GM21381 (cell line): ENCODE results near the gene SH3RF3.

Source experiments
- ATAC-seq: cut with Tn5 transposase; IDR thresholded peaks from one replicate; pipeline ENCODE4 v1.9.1; 2021; ENCODE audit warnings: mild to moderate bottlenecking, moderate library complexity; ENCODE audit not compliant: unreplicated experiment

Gene SH3RF3

DNA sequence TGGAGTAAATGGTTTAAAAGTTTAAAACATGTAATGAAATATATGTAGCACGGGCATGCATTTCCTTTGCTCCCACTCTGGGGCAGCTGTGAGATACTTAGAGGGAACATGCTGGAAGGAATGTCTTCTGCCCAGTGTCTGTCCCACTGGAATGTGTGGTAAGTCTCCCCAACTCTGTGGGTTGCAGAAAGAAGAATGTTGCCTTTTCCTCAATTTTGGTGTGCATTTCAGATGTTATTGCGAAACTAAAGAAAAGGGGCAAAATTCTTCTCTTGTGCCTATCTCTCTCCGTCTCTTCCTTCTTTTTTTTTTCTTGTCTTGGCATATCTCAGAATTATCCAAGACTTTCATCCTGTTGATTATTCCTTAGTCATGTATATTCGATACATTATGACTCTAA, 201.1 kb downstream of the SH3RF3 start:
- ATAC-seq, result no peak

DNA sequence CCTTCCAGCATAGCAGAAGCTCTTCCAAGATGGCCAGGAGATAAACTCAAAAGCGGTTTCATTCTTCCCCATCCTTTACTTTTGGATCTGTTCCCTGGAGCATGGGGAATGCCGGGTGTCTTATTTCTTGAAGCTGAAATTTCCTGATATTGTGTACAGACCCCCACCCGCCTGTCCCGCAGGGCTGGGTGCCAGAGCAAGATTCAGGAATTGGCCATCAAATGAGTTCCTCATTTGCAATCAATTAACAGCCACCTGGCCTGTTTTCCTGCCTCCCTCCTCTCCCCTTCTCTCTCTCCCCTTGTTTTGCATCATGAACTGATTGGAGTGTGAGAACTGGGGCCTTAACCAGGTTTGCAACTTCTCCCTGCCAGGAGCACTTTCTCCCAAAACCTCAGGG, 202.1 kb downstream of the SH3RF3 start:
- ATAC-seq, result no peak

DNA sequence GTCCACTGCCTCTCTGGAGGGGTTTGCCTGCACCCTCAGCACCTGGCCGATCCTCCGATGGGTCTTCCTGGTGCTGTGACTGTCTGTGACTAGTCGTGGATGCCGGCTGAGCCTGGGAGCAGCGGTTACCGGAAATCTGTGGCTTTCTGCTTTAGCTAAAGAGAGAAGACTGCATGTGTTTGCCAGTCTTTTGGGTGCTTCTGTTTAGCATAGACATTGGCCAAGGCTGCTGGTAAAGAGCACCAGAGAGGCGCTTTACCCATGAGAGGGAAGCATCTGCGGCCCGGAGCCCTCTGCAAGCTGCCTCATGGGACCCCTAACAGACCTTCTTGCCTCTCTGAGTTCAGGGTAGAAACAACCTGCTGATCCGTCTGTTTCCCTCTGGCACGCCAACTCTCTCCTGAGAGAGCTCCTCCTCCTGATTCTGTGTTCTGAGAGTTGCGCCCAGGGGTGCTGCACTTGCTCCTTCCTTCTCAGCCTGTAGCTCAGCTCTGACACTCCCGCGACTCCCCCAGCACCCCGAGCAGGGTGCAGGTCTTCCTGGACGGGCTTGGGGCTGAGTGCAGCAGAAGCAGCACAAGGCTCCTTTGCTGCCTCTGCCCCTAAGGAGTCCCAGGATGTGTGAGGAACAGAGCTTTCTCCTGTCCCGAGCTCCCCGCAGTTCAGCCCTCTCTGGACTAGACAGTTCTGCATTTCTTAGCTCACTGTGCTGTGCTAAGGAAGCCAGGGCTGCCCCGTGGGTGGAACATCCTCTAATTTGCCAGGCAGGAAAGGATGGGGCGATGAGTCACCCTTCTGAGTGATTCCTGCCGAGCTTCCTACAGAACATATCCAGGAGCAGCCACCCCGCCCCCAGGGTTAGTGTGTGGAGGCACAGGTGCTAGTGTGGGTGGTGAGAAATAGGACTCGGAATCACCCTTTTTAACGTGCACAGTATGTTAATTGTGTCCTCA, 203.2 kb downstream of the SH3RF3 start:
- ATAC-seq, result peak; percentile 45

DNA sequence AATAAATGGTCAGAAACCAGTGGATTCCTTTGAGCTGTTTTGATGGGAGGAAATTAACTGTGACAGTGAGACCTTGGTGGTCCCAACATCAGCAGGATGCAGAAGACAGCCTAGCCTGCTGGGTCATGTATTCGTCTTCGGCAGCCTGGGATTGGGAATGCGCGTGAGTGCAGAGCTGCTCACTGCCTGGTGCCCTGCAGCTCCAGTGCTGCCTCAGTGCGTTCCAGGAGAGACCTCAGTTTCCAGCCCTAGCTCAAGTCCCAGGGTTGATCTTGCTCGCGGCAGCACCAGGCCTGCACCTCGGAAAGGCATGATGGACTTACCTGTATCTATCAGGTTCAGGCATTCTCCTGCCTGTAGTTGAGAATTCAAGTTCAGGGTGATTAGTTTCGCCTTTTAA, 203.9 kb downstream of the SH3RF3 start:
- no peak for ATAC-seq

DNA sequence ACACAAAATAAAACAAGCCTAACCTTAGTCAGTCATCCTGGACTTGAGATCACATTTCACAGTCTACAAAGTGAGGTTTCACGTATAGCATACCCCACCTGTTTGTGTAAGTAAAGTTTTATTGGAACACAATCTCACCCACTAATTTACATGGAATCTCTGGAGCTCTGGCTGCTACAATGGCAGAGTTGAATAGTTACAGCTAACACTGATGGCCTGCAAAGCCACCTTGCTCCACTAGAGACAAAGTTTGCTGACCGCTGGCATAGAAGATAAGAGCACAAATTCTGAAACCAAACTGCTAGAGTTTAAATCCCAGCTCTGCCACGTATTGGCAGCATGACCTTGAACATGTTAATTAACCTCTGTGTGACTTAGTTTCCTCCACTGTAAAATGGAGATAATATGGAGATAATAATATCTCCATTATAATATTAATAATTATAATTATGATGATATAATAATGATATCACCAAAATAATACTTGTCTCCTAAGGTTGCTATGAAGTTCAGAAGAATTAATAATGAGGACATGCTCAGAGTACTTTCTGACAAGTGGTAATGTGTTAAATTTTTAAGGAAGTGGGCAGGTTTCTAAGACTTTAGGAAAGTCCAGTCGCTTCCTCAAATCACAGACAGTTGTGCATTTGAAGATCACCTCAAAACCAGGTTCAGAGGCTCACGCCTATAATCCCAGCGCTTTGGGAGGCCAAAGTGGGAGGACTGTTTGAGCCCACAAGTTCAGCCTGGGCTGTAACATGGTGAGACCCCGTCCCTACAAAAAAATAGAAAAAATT, 204.6 kb downstream of the SH3RF3 start:
- no peak for ATAC-seq

DNA sequence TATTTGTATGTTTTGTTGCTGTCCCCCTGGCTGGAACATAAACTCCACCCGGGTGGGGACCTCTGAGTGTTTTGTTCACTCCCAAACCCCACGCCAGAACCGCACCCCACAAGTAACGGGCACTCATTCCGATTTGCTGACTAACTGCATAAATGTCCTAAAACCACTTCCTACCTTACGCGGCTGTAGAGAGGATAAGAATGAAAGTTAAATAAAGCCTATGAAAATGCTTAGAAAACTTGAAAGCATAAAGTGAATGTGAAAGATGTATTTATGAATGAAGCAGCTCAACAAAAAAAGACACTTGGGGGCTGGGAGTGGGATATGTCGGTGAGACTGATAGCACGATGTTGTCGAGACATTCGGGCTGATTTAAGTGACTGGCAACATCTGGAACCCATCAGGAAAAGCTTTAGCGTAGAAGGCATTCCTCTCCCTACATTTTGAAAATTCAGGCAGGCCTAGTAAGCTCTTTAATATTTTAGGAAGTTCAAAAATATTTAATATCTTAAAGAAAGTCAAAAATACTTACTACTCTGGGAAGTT, 206.7 kb downstream of the SH3RF3 start:
- no peak for ATAC-seq

DNA sequence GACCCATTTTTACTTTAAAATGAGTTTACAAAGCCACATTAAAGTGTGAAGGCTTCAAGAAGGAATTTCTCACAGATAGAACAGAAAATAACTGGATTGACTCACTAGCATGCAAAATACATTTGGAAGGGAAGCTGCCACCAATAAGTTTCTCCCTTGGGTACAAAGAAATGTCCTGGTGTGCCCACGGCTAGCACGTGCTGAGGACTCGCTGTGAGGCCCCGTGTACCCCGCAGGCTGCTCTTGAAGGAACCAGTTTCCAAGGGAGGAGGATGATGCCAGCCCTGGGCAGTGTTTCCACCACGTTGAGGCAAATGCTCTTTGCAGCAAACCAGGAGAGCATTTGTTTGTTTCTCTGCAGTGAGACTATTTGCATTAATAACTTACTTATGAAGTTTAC, 207.3 kb downstream of the SH3RF3 start:
- ATAC-seq, result no peak

DNA sequence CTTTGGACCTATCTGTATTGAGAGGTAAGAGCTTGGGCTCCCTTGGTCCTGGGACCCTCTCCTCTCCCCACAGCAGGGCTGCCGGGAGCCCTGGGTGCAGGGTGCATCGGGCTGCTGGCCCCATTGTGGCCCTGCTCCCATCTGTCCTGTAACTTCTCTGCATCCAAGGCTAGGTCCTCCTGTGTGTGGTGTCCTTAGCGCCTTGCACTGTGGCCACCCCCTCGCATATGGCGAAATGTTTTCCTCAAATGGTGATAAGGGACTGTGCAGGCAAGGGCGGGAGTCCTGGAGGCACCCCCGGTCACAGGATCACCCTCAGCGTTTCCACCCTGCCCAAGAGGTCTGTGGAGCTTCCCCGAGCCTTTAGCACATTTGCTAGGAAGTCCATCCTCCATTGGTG, 208.2 kb downstream of the SH3RF3 start:
- ATAC-seq, result no peak

DNA sequence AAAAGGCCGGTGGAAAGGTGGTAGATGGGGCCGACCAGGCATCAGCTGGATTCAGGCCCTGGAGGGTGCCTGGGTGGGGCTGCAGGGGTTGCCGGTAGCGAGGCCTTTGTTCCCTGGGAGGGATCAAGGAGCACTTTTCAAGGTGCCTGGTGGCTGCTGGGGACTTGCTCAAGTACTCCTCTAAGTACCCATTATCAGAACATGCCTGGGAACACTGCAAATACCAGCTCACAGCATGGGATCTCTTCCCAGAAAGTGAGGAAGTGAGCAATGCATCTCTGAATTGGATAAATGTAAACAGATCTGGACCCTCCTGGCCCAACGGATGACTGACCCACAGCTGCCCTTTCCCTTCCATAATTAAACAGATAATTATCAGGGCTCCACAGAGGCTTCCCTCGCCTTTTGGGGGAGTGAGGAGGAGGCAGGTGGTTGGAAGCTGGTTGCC, 210.5 kb downstream of the SH3RF3 start:
- no peak for ATAC-seq

DNA sequence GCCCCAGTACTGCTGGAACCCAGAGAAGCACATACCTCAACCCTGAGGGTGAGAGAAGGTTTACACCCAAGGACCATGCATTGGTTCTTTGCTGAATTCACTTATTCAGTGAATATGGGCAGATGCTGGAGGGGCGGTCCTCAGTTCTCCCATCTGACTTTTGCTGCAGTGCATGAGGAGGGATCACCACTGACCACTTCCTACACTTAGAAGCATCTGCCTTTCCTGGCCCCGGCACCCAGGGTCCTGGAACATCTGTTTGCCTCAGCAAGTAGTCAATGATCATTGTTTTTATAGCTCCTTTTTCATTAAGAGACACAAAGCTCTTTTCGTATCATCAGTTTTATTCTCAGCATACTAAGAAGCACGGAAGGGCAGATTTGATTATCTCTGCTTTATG, 211.4 kb downstream of the SH3RF3 start:
- no peak for ATAC-seq

DNA sequence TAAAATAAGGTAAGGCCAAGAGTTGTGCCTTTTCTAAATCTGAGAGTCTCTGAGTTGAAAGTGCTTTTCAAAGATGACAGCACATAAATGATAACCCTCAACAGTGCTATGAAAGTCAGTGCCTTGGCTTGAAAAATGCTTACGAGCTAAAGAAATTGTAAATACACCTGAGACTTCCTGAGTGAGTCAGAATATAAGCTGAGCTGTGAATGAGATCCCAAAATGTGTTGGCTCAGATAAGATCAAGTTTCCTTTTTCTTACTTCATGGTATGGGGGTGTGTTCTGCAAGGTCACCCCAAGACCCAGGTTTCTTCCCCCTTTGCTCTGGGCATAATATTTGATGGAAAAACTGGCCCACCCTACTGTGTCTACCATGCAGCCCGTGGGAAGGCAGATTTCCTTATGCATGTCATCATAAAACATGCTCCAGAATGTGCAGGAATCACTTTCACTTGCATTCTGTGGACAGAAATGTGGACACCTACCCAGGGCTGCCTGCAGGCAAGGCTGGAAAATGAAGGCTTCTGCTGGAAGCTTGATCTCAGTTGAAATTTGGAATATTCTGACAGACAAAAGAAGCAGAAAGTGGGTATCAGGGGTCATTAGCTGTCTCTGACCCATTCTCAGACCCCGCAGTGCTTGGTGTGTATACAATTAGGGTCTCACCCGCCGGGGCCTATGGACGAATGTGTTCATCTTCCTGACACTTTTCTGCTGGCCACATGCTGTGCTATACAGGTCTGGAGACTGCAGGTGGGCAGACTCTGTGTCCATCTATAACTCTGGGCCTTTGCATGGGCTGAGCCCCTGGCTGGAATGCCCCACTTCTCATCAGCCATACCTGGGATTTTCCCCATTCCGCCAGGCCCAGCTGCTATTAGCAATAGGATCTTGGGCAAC, 212.6 kb downstream of the SH3RF3 start:
- no peak for ATAC-seq

DNA sequence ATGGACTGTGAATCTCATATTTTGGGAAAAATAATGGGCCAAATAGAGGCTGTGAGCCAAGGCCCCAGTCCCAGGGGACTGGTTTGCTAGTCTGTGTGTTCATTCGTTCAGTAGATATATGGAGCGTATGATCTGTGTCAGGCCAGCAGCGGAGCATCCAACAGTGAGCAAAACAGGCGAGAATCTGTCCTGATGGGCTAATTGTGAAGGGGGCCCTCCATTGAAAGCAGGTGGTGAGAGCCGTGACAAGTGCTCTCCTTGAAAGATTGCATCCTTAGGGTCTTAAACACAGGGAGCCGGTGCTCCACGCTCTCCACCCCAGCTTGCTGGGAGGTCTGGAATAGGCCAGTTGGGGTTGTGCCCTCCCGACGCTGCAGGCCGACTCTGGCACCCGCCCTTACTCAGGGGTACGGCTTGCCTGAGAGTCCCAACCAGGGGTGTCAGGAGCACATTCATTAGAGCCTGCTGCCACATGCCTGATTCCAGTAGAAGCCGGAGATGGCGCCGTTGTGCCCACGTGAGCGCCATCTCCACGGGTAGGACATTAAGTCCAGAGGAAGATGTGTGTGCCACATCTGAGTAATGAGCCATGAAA, 213.3 kb downstream of the SH3RF3 start:
- ATAC-seq, result no peak

DNA sequence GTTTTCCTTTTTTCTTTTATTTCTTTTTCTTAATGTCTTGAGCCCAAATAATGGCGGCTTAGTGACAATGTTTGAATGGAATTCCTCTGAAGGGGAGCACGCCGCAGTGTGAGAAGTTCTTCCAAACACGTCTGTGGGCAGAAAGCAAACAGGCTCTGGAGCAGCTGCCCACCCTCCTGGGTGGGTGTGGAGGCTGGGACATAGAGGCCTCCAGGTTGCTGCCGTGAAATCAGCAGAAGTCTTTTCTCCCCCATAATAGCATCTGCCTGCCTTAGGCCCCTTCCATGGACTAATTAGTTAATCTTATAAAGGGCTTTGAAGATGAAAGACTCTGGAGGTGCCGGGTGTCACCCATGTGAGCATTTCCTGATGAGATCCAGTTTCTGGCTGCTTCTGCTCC, 213.9 kb downstream of the SH3RF3 start:
- ATAC-seq, result no peak

DNA sequence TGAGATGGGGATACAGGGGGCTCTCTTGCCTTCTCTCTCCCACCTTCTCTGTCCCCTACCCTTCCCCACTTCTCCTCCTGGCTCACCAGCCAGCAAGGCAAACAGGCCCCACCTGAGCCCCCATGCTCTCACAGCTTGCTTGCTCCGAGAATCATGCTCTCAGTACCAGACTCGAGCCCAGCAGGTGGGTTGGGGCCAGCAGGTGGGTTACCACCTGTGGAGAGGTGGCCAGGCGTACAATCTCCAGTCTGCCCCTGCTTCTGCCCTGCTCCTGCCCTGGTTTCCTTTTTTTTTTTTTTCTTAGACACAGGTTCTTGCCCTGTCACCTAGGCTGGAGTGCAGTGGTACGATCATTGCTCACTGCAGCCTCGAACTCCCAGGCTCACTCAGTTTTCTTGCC, 214.5 kb downstream of the SH3RF3 start:
- ATAC-seq, result no peak

DNA sequence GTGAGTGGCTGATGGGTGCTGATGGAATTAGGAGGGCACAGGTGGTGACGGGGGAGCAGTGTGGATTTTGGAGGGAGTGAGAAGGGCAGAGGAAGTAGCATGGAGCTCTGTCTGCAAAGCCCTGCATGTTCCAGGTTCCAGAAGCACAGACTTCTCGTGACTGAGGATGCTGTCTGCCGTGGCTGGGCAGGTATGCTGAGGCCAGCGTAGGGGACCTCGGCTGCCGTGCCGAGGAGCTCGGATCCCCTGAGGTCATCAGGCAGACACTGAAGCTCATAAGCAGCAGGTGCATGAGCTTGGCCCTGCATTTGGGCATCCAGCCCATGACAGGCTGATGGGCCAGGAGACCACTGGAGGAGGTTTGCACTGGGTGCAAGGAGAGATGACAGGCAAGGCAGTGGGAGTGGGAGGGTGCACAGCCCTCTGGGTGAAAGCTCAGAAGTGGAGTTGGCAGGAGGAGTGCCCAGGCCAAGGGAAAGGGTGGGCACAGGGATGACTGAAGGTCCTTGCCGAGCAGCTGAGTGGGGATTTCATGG, 215.3 kb downstream of the SH3RF3 start:
- ATAC-seq, result no peak

DNA sequence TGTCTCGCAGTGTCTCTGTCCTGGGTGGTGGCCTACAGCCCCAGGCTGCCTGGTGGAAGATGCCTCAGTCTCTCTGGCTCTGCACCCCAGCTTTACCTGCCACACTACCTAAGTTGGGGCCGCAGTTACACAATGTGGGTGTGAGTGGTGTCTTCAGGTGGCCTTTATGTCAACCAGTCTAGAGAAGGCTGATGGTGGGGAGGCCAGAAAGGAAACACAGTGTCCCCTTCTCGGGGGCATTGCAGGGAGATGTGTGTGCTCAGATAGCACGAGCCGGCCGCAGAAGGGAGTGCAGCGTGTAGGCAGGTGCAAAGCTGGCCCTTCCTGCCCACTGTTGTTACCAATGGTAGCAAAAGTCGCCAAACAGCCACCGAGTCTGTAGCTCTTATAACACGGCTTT, 216.1 kb downstream of the SH3RF3 start:
- ATAC-seq, result no peak

DNA sequence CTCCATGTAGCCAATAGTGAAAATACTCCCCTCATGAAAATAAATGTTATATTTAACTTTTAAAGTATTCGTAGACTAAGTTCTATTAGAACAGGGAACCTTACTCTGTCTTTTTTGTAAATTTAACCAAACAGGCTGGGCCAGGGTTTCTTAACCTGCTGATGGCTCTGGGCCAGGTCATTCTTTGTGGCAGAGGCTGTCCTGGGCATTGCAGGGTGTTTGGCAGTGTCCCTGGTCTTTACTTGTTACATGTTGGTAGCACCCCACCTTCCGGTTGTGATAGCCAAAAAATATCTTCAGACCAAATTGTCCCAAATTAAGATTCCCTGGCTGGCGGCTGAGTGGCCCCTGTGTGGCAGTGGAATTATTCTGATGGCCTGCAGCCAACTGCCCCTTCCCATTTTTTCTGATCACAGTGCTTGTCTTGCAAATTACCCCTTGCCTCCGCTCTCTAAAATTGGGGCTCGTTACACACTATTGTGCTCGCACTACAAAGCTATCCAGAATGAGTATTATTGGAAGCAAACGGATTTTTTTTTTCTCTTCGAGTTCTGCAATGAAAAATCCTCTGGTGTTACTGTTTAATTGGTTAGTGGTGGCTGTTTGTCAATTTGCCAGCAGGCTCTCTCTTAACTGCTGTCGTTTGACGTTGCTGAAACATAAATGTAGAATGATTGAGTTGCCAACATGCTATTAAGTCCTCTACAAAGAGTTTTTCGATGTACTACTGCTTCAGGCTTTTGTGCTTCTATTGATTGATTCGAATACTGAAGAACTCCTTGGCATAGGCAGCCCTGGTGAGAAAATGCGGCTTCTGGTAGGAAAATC, 216.9 kb downstream of the SH3RF3 start:
- ATAC-seq, result no peak

DNA sequence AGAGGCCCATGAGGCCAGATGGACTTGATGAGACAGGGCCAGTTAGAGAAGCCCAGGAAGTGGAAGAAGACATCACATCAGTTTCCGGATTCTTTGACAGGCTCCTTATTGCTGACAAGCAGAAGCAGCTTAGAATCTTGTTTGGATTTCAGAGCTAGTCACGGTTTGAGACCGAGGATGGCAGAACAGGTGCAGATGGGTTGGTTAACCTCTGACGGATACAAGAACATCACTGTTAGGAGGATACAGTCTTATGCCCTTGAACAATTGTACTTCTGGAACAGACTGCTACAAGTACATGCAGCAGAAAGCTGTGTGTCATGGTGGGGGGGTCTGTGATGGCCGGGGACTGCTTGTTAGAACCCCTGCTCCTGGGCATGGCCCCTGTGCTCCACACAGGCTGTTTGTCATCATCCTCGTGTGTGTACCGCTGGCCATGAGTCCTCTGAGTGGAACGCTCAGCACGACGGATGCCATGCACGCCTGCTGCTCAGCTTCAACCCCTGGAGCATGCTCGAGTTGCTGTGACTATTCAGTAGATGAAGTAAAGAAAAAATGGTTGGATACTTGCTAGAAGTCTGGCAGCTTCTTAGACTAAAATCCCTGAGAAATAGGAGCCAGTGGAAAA, 217.7 kb downstream of the SH3RF3 start:
- no peak for ATAC-seq

DNA sequence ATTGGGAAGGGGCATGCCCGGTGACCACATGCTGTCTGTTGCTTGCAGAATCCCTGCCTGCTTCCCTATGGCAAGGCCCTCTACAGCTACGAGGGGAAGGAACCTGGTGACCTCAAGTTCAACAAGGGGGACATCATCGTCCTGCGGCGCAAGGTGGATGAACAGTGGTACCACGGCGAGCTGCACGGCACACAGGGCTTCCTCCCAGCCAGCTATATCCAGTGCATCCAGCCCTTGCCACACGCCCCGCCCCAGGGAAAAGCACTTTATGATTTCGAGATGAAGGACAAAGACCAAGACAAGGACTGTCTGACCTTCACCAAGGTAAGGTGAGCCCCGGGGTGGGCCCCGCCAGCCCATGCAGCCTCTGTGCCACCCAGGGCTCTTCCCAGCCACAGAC, 218.6 kb downstream of the SH3RF3 start:
- no peak for ATAC-seq
